Right lobe of liver (tissue), 4 donors: ENCODE measurements around the gene IAH1.

Source experiments
- POLR2A ChIP-seq: fragments of 450-650 bp; IDR thresholded peaks from one replicate; pipeline ENCODE4 v1.6.1; 2017; ENCODE audit warnings: antibody characterized with exemption, mild to moderate bottlenecking
- TF ChIP-seq, protein P1 (sequence below), 4 donors: fragments of 200-600 bp in 3 of 4; fragments of 450-650 bp in 1 of 4; IDR thresholded peaks; one replicate each; pipeline versions ENCODE4 v1.5.1 to v1.8.0; 2016 to 2022; ENCODE audit warnings: antibody characterized with exemption in 4 of 4, mild to moderate bottlenecking in 2 of 4
- donor health status: DM: no; HTN: no; CAD: no.
- donor health status: DM: no; HTN: no; CAD: no.
- donor health status: DM: no; HTN: yes; CAD: no.

DNA sequence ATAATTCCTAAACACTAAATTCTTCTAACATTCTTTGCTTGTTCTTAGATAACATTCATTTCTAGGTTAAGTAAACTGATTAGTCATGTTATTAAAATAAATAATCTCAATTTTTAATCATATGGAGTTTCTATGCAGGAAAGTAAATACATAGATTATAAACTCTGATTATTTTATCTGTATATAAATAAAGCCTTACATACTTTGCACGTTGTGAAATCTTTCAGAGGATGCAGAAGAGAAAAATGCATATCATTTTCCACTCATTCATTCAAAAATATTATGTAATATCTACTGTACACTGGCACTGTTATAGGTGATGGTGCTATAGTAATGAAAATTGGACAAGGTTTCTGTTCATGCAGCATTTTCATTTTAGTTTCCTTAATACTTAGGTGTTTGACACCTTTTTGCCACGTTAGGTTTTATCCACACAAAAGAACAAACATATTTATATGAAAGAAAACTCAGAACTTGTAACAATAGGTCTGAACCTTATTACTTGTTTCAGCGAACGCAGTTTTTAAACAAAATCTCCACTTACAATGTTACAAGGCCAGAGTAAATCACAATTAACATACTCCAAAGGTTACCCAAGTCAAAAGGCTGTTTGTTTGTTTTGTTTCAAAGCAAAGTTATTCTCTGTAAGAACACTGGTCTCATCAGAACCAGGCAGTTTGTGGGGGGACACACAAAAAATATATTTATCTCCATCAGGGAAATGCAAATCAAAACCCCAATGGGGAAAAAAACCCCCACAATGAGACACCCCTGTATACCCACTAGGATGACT lies 53.8 kb downstream of the IAH1 start:
- TF ChIP-seq, protein P1, sequence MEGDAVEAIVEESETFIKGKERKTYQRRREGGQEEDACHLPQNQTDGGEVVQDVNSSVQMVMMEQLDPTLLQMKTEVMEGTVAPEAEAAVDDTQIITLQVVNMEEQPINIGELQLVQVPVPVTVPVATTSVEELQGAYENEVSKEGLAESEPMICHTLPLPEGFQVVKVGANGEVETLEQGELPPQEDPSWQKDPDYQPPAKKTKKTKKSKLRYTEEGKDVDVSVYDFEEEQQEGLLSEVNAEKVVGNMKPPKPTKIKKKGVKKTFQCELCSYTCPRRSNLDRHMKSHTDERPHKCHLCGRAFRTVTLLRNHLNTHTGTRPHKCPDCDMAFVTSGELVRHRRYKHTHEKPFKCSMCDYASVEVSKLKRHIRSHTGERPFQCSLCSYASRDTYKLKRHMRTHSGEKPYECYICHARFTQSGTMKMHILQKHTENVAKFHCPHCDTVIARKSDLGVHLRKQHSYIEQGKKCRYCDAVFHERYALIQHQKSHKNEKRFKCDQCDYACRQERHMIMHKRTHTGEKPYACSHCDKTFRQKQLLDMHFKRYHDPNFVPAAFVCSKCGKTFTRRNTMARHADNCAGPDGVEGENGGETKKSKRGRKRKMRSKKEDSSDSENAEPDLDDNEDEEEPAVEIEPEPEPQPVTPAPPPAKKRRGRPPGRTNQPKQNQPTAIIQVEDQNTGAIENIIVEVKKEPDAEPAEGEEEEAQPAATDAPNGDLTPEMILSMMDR (IDR thresholded peaks at IDR 0.05), result no peak
- no peak for TF ChIP-seq POLR2A
